GM04504 (cell line): Measurements from ENCODE around the gene ARHGAP9.
A peak's percentile ranks its signal among the peaks of the same experiment; 100 is the strongest.

Source experiments
- DNase-seq: peaks from one replicate; pipeline ENCODE4 v3.0.0-alpha.2; 2012; ENCODE audit warnings: low read depth

Gene ARHGAP9

GRCh38 chr12:57472391-57472790 is 7.3 kb downstream of the ARHGAP9 start:
- DNase-seq: no peak

DNA sequence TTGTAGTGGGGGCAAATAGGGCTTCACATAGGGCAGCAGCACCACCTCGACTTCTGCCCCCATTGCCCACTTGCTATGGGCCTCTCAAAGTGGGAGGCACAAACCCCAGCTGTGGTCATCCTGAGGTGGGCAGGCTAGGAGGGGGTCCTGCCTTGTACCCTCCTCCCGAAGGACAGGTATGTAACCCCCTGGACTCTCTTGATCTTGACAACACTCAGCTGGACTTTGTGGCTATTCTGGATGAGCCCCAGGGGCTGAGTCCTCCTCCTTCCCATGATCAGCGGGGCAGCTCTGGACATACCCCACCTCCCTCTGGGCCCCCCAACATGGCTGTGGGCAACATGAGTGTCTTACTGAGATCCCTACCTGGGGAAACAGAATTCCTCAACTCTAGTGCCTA is 8.0 kb downstream of the ARHGAP9 start:
- DNase-seq: no peak

DNA sequence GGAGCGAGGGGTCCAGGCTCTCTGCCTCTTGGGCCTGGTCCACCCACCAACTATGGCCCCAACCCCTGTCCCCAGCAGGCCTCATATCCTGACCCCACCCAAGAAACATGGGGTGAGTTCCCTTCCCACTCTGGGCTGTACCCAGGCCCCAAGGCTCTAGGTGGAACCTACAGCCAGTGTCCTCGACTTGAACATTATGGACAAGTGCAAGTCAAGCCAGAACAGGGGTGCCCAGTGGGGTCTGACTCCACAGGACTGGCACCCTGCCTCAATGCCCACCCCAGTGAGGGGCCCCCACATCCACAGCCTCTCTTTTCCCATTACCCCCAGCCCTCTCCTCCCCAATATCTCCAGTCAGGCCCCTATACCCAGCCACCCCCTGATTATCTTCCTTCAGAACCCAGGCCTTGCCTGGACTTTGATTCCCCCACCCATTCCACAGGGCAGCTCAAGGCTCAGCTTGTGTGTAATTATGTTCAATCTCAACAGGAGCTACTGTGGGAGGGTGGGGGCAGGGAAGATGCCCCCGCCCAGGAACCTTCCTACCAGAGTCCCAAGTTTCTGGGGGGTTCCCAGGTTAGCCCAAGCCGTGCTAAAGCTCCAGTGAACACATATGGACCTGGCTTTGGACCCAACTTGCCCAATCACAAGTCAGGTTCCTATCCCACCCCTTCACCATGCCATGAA is 8.6 kb downstream of the ARHGAP9 start:
- no peak for DNase-seq

GRCh38 chr12:57470286-57470969 is 9.2 kb downstream of the ARHGAP9 start:
- no peak for DNase-seq

DNA sequence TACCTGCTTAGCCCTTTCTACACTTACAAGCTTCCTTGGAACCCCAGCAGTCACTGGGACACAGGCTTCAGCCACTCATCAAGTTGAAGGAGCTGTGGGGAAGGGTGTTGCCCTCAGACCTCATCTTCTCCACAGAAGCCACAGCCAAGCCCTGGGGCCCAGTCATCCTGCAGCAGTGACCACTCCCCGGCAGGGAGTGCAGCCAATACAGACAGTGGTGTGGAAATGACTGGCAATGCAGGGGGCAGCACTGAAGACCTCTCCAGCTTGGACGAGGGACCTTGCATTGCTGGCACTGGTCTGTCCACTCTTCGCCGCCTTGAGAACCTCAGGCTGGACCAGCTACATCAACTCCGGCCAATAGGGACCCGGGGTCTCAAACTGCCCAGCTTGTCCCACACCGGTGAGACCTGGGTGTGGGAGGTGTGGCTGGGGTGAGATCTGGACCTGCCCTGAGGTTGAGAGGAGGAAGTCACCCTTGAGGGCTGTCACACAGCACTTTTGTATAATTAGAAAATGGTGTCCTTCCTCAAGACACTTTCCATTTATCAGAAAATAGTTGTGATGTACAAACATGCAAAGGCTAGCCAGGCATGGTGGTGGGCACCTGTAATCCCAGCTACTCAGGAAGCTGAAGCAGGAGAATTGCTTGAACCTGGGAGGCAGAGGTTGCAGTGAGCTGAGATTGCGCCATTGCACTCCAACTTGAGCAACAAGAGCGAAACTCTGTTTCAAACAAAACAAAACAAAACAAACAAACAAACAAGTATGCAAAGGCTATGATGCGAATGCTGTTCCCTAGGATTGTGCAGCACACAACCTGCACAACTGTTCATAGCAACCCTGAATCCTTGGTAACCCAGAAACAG is 10.1 kb downstream of the ARHGAP9 start:
- no peak for DNase-seq

DNA sequence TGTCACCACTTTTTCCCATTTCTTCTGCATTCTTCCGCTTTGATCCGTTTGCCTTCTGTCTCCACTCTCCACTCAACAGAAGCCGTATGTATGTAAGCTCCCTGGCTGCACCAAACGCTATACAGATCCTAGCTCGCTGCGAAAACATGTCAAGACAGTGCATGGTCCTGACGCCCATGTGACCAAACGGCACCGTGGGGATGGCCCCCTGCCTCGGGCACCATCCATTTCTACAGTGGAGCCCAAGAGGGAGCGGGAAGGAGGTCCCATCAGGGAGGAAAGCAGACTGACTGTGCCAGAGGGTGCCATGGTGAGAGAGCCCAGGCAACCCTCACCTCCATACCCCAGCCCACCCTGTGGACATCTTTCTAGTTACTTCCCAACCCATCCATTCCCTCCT is 11.8 kb downstream of the ARHGAP9 start:
- DNase-seq: no peak

DNA sequence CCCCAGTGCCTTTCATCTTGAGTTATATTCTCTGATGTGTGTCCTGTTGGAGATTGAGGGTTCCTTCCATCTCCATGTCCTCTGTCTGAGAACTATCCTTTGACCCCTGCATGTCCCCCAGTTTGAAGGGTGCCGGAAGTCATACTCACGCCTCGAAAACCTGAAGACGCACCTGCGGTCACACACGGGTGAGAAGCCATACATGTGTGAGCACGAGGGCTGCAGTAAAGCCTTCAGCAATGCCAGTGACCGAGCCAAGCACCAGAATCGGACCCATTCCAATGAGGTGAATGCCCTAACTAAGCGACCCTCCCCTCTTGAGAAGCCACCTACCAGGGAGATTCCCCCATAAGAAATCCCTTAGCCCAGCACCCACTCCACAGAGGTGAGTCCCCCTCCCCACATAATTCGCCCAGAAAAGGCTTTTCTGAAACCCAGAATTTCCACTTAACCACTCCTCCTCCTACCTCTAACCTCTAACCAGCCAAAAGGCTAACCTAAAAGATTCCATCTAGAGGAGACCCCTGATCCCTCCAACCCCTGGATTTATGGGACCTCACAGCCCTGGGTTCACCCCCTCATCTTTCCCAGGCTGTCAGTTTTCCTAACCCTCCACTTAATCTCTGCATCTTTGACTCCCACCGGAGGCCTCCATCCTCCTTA is 12.3 kb downstream of the ARHGAP9 start:
- DNase-seq: no peak

DNA sequence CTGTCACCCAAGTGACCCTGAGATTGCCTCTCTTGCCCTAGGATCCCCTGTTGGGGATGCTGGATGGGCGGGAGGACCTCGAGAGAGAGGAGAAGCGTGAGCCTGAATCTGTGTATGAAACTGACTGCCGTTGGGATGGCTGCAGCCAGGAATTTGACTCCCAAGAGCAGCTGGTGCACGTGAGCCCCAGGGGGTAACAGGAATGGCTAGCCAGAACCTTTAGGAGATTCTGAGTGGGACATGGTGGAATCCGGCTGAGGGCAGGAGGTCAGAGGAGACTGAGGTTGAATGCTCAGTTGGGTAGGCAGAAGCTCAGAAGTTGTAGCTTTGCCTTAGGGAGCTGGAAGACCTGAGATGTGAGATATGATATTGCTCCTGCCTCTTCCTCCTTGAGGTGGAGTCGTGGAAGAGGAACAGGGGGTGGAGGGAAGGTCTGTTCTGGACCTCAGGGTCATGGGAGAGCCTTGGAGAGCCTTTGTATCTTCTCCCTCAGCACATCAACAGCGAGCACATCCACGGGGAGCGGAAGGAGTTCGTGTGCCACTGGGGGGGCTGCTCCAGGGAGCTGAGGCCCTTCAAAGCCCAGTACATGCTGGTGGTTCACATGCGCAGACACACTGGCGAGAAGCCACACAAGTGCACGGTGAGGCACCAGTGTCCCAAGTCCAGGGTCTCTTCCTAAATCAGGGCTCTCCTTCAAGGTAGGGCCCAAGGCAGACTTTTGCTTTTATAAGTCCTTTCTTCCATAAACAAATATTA is 13.7 kb downstream of the ARHGAP9 start:
- no peak for DNase-seq

GRCh38 chr12:57465030-57465746 is 14.5 kb downstream of the ARHGAP9 start:
- DNase-seq: no peak

DNA sequence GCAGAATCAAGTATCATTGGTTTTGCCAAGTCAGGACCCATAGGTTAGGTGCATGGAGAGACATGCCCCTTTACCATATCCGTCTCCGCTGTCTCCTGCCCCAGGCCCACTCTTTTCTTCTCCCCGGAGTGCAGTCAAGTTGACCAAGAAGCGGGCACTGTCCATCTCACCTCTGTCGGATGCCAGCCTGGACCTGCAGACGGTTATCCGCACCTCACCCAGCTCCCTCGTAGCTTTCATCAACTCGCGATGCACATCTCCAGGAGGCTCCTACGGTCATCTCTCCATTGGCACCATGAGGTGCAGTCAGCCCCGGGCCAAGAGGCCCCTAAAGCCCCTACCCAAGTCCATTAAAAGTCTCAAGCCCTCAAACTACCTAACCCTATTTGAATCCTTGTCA is 15.1 kb downstream of the ARHGAP9 start:
- DNase-seq: no peak

- DNase-seq: no peak
These were observed 16.8 kb downstream of the ARHGAP9 start for GRCh38 chr12:57462912-57463253.

DNA sequence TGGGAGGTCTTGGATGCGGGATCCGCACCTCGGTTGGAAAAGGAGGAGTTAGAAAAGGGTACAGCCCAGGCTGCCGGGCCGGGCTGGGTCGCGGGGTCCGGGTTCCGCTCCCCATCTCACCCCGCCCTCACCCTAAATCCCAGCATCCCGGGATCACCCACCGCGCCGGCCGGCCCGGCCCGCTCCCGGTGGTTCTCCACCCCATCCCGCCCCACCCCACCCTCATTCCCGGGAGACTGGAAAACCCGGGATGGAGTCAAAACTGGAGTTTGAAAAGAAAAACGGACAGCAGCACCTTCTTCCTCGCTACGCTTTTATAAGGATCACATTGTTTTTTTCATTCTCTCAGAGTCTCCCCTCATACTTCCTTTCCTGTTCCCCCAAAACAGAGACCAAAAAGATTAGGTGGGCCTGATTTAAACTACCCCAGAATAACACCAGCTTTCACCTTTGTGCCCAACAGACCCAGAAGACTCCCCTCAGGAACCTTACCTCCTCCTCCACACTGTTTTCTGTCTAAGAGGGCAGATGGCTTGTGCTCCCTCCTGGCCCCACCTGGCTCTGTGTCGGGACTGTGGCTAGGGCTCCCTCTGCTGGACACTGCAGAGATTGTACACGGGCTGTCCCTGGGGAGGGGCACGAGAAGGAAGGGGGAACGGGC is 17.3 kb downstream of the ARHGAP9 start:
- DNase-seq: peak; percentile 77

DNA sequence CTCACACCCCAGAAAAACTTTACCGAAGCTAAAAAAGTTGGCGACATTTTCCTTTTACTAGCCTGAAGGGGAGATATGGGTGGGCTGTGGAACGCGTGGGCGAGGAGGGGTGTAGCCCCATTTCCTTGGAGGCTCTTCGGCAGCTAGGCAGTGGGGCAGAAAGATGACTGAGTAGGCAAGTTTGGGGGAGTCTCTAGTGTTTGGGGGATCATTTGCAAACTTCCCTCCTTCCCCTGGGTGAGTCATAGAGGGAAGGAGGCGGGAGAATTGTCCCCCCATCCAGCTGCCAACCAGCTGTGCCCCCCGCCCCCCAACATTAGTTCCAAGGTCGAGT is 17.8 kb downstream of the ARHGAP9 start:
- DNase-seq: no peak

GRCh38 chr12:57461276-57461916 is 18.3 kb downstream of the ARHGAP9 start:
- DNase-seq: no peak

DNA sequence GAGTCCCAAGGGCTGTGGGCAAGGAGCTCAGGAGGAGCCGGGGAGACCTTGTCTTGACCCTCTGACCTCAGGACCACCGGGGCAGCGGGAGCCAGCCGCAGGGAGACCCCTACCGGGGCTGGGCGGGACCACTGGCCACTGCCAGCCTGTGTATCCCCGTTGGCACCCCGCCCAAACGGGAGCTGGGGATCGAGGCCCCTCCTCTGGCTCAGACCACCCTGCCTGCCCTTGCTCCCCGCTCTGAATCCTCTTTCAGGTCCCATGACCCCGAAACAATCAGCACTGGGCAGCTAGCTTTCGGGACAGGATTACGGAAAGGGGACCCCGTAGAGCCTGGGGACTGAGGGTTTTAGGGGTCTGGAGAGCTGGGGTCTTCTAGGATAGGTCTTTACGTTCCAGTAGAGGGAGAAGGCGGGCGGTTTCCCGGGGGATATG is 18.8 kb downstream of the ARHGAP9 start:
- no peak for DNase-seq

GRCh38 chr12:57460468-57460784 is 19.2 kb downstream of the ARHGAP9 start:
- DNase-seq: no peak

GRCh38 chr12:57459750-57460467 is 19.8 kb downstream of the ARHGAP9 start, which contains the start of gene GLI1:
Gene GLI1 (plus strand): TSS chr12:57459785. CDS start chr12:57463692, 3,907 bp downstream.
- no peak for DNase-seq

DNA sequence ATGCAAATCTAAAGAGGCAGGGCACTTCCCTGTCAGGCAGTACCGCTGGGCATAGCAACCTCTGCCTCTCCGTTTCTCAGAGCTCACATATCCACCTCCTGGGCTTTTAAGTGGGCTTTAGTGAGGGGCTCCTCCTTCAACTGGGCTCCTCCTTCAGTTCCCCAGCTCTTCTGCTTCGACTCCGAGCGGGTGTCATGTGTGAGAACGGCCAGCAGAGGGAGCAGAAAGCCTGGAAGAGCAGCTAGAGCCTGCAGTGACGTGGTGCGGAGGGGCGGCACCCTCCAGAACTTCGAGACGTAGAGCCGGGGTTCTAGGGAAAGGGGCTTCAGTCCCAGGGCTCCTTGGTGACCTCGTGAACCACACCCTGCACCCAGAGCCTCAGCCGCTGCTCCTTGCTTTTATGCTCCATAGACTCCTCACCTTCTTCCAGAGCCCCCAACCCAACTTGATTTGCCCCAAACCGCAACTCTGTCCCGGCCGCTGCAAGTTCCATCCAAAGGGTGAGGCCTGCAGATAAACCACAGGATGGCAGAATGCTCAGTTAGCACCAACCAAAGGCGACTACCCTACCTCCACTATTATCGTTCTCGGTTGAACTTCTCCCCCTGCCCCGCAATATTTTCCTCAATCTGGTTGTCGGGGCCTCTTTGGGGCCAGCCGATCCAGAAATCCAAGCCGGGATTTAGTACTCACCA is 20.5 kb downstream of the ARHGAP9 start:
- peak; percentile 87 for DNase-seq

GRCh38 chr12:57458665-57459054 is 21.0 kb downstream of the ARHGAP9 start:
- DNase-seq: no peak
